Spleen (tissue), 11 donors: ENCODE data around the gene DISC1. TPM values are rescaled to one million over a fixed set of nuclear protein-coding genes. Genes with fewer than 3 reads are reported as not detected.
"Not testable (repeated sequence)": the region's sequence is repeated elsewhere in the genome, so short reads cannot be mapped to it uniquely, and the experiment has no call there.

Experiments
- DNase-seq: peaks from one replicate; pipeline ENCODE4 v3.0.0-alpha.2; 2020
- H3K27ac ChIP-seq, 8 donors: fragments of 200-600 bp; sonication (generic) in 7 of 8; 1 replicate in 4 of 8; 2 replicates in 4 of 8; pipeline versions ENCODE4 v1.5.0 to v1.8.0; 2016 to 2021; ENCODE audit warnings: inconsistent platforms in 4 of 8, mild to moderate bottlenecking in 4 of 8, moderate library complexity in 1 of 8
- H3K27me3 ChIP-seq, 7 donors: fragments of 200-600 bp; sonication (generic) in 6 of 7; replicated peaks in 1 of 7; 1 replicate in 4 of 7; 2 replicates in 3 of 7; pipeline versions ENCODE4 v1.5.0 to v1.8.0; 2016 to 2021; ENCODE audit warnings: inconsistent platforms in 3 of 7, mild to moderate bottlenecking in 1 of 7
- H3K36me3 ChIP-seq, 6 donors: fragments of 200-600 bp; sonication (generic) in 5 of 6; 1 replicate in 4 of 6; 2 replicates in 2 of 6; pipeline versions ENCODE4 v1.5.0 to v1.8.0; 2016 to 2021; ENCODE audit warnings: inconsistent platforms in 2 of 6
- H3K4me1 ChIP-seq, 6 donors: fragments of 200-600 bp; sonication (generic) in 5 of 6; 1 replicate in 3 of 6; 2 replicates in 3 of 6; pipeline versions ENCODE4 v1.5.0 to v1.8.0; 2016 to 2021; ENCODE audit warnings: inconsistent platforms in 3 of 6
- H3K4me3 ChIP-seq, 8 donors: fragments of 200-600 bp; sonication (generic) in 7 of 8; 1 replicate in 4 of 8; 2 replicates in 4 of 8; pipeline versions ENCODE4 v1.5.0 to v1.8.0; 2016 to 2021; ENCODE audit warnings: inconsistent platforms in 4 of 8, mild to moderate bottlenecking in 4 of 8, moderate library complexity in 2 of 8
- H3K9me3 ChIP-seq, 8 donors: fragments of 200-600 bp; sonication (generic) in 7 of 8; 1 replicate in 4 of 8; 2 replicates in 4 of 8; pipeline versions ENCODE4 v1.5.0 to v1.8.0; 2016 to 2021; ENCODE audit warnings: inconsistent platforms in 4 of 8
- POLR2A ChIP-seq, 3 donors: fragments of 450-650 bp; IDR thresholded peaks; one replicate each; pipeline ENCODE4 v1.5.1; 2017; ENCODE audit warnings: antibody characterized with exemption in 3 of 3, mild to moderate bottlenecking in 1 of 3
- POLR2AphosphoS5 ChIP-seq, 3 donors: sonication (generic); formaldehyde crosslinking; IDR thresholded peaks; one replicate each; pipeline ENCODE4 v1.5.1; 2017; ENCODE audit warnings: antibody characterized with exemption in 3 of 3
- WGBS, 5 donors: extraction: QIAGEN DNeasy Blood & Tissue Kit in 3 of 5; methylation state at CpG; one replicate each; pipeline versions ENCODE4 v1.1.5 to v1.1.7; 2013 to 2018; 5-methylcytosine and 5-hydroxymethylcytosine counted together
- intact Hi-C: fragments of 100-400 bp; cut with DNase I; formaldehyde crosslinking; loops from one replicate; pipeline ENCODE4 v1.15.0; 2023; ENCODE audit warnings: low total_unique reads
- polyA plus RNA-seq, 3 donors: library from polyadenylated mRNA; stranded (reverse); fragments of 200-250 nt; gene quantifications; one replicate each; pipeline ENCODE4 v1.2.1, GENCODE V29; 2013
- total RNA-seq, 7 donors: library from RNA; depleted of rRNA in 3 of 7; stranded (reverse); fragments of >200 nt in 3 of 7; fragmentation: NEBNext Ultra II Directional in 4 of 7; extraction: Animal tissue kit (Norgen Biotek cat#: 25700) in 4 of 7; gene quantifications; one replicate each; pipeline versions ENCODE4 v1.1.0 to v1.2.1, GENCODE V29; 2016 to 2021
- TF ChIP-seq, protein P1 (sequence below), 11 experiments: fragments of 200-600 bp in 7 of 11; fragments of 450-650 bp in 4 of 11; sonication (generic) in 4 of 11; IDR thresholded peaks in 8 of 11; conservative IDR thresholded peaks in 3 of 11; 1 replicate in 7 of 11; 2 replicates in 4 of 11; pipeline versions ENCODE4 v1.4.0 to v1.8.0; 2016 to 2021; ENCODE audit warnings: antibody characterized with exemption in 11 of 11, inconsistent platforms in 4 of 11, mild to moderate bottlenecking in 1 of 11
- donor health status: healthy with polysubstance abuse.
- donor health status: DM: no; HTN: no; CAD: no; lungs with moderate emphysema.
- donor health status: DM: no; HTN: no; CAD: no.
- donor health status: Bipolar disorder and iron deficiency.
- donor health status: healthy.
- donor health status: DM: no; HTN: no; CAD: no.
- donor health status: DM: yes; HTN: yes; CAD: no.

Gene DISC1
- total and polyA plus RNA-seq, 10 donors: 0.89 to 36.4 (median 24.2) TPM

DNA sequence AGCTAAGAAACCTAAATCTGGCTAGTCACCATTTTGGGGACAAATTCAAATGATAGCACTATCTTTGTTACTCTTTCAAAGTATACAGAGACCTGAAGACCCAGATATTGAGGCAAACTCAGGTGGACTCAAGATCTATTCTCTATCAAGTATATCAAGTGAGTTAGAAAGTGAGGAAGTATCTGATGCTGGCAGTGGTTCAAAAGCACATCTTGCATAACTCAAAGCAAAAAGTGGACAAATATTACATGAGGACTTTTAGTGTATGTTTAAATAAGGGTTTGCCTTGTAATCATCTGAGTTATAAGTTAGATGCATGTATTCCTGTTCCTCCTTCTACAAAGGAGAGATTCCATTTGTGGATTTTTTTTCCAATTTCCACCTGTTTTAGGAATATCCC, 338.4 kb downstream of the DISC1 start:
- Histone ChIP-seq H3K36me3 (peaks cover 0 to 27% (median 0%) of the 10 kb centered on the region in 6 donors), H3K27me3 (no peaks in the 10 kb centered on the region), H3K4me3 (no peak overlapping the region), H3K4me1 (peaks cover 0 to 8% (median 0%) of the 10 kb centered on the region in 6 donors), H3K9me3 (peaks cover 0 to 3% (median 0%) of the 10 kb centered on the region in 8 donors), H3K27ac (no peak overlapping the region)
- intact Hi-C loops: no loop called here
- TF ChIP-seq POLR2AphosphoS5 (IDR thresholded peaks at IDR 0.05) (no peak), POLR2A (IDR thresholded peaks at IDR 0.05) (no peak)
- TF ChIP-seq, protein P1, sequence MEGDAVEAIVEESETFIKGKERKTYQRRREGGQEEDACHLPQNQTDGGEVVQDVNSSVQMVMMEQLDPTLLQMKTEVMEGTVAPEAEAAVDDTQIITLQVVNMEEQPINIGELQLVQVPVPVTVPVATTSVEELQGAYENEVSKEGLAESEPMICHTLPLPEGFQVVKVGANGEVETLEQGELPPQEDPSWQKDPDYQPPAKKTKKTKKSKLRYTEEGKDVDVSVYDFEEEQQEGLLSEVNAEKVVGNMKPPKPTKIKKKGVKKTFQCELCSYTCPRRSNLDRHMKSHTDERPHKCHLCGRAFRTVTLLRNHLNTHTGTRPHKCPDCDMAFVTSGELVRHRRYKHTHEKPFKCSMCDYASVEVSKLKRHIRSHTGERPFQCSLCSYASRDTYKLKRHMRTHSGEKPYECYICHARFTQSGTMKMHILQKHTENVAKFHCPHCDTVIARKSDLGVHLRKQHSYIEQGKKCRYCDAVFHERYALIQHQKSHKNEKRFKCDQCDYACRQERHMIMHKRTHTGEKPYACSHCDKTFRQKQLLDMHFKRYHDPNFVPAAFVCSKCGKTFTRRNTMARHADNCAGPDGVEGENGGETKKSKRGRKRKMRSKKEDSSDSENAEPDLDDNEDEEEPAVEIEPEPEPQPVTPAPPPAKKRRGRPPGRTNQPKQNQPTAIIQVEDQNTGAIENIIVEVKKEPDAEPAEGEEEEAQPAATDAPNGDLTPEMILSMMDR (IDR thresholded peaks at IDR 0.05 in 8 of 11, conservative IDR thresholded peaks at IDR 0.05 in 3 of 11): no peak
- no peak for DNase-seq

GRCh38 chr1:231965615-231966014, 339.0 kb downstream of the DISC1 start:
- no peak overlapping the region for H3K4me3 ChIP-seq
- no peaks in the 10 kb centered on the region for H3K27me3 ChIP-seq
- peaks cover 0 to 11% (median under 1%) of the 10 kb centered on the region in 6 donors for H3K4me1 ChIP-seq
- peaks cover 0 to 3% (median 0%) of the 10 kb centered on the region in 8 donors for H3K9me3 ChIP-seq
- intact Hi-C loops: no loop called here
- H3K27ac ChIP-seq: no peak overlapping the region
- H3K36me3 ChIP-seq: peaks cover 0 to 20% (median 0%) of the 10 kb centered on the region in 6 donors
- TF ChIP-seq, protein P1 (IDR thresholded peaks at IDR 0.05 in 8 of 11, conservative IDR thresholded peaks at IDR 0.05 in 3 of 11): no peak
- TF ChIP-seq POLR2AphosphoS5 (IDR thresholded peaks at IDR 0.05) (no peak), POLR2A (IDR thresholded peaks at IDR 0.05) (no peak)
- 77 to 85% (median 81%) methylated on average over 2 of the region's 2 CpGs for WGBS, 5 donors
- no peak for DNase-seq

- Histone ChIP-seq H3K9me3 (peaks cover 0 to 3% (median 0%) of the 10 kb centered on the region in 8 donors), H3K27me3 (no peaks in the 10 kb centered on the region), H3K4me3 (no peak overlapping the region), H3K36me3 (peaks cover 0 to 15% (median 0%) of the 10 kb centered on the region in 6 donors), H3K4me1 (peaks cover 0 to 25% (median 2%) of the 10 kb centered on the region in 6 donors), H3K27ac (no peak overlapping the region)
- DNase-seq: no peak
- TF ChIP-seq, protein P1 (IDR thresholded peaks at IDR 0.05 in 8 of 11, conservative IDR thresholded peaks at IDR 0.05 in 3 of 11): no peak
- TF ChIP-seq POLR2AphosphoS5 (IDR thresholded peaks at IDR 0.05) (no peak), POLR2A (IDR thresholded peaks at IDR 0.05) (no peak)
- WGBS, 5 donors: 89 to 100% (median 97%) methylated on average over 2 of the region's 2 CpGs
- intact Hi-C loops: no loop called here
Observed at GRCh38 chr1:231966983-231967382, 340.4 kb downstream of the DISC1 start.

- Histone ChIP-seq H3K27me3 (no peaks in the 10 kb centered on the region), H3K9me3 (peaks cover 0 to 3% (median 0%) of the 10 kb centered on the region in 8 donors), H3K4me3 (no peak overlapping the region), H3K4me1 (peaks cover 0 to 26% (median 2%) of the 10 kb centered on the region in 6 donors), H3K27ac (no peak overlapping the region), H3K36me3 (peaks cover 0 to 9% (median 0%) of the 10 kb centered on the region in 6 donors)
- intact Hi-C loops: no loop called here
- no peak for DNase-seq
- TF ChIP-seq, protein P1 (IDR thresholded peaks at IDR 0.05 in 8 of 11, conservative IDR thresholded peaks at IDR 0.05 in 3 of 11): no peak
- no peak for TF ChIP-seq POLR2A (IDR thresholded peaks at IDR 0.05)
- WGBS, 5 donors: 85 to 100% (median 90%) methylated on average over 1 of the region's 1 CpG
Observed at GRCh38 chr1:231969076-231969475, 342.5 kb downstream of the DISC1 start.

- H3K4me1 ChIP-seq: peaks cover 0 to 26% (median 2%) of the 10 kb centered on the region in 6 donors
- intact Hi-C loops, H3K27me3 ChIP-seq, H3K36me3 ChIP-seq, H3K27ac ChIP-seq, H3K9me3 ChIP-seq, DNase-seq, H3K4me3 ChIP-seq: not testable (repeated sequence)
- 88 to 95% (median 93%) methylated on average over 5 of the region's 5 CpGs for WGBS, 5 donors
Observed at GRCh38 chr1:231969761-231970160, 343.2 kb downstream of the DISC1 start.
